GM10266 (cell line): ENCODE data around the gene RBM19.

Experiments used
- DNase-seq: peaks from one replicate; pipeline ENCODE4 v3.0.0; 2012; ENCODE audit errors: extremely low spot score
- TF ChIP-seq, protein P1 (sequence below): IDR thresholded peaks from 2 replicates; pipeline ENCODE4 v1.5.1; 2012; ENCODE audit warnings: mild to moderate bottlenecking, low read depth; ENCODE audit not compliant: control insufficient read depth, insufficient read depth; ENCODE audit errors: missing control alignments

The RBM19 gene

DNA sequence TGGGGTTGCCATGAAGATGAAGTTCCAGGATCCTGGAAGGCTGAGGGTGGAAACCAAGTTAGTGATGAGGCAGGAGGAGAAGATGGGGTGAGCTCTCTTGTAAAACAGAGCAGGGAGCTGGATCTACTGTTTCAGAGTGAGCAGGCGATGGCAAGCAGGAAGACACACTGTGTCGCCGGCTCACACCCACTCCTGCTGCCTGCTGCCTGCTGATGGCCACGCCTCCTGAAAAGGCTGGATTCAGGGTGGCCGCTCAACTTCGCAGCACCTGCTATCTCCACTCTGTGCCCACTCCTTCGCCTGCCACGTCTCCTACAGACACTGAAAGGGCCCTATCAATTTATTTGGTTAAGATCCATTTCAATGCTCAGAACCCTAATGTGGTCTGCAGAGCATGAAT, 96.1 kb downstream of the RBM19 start:
- TF ChIP-seq, protein P1, sequence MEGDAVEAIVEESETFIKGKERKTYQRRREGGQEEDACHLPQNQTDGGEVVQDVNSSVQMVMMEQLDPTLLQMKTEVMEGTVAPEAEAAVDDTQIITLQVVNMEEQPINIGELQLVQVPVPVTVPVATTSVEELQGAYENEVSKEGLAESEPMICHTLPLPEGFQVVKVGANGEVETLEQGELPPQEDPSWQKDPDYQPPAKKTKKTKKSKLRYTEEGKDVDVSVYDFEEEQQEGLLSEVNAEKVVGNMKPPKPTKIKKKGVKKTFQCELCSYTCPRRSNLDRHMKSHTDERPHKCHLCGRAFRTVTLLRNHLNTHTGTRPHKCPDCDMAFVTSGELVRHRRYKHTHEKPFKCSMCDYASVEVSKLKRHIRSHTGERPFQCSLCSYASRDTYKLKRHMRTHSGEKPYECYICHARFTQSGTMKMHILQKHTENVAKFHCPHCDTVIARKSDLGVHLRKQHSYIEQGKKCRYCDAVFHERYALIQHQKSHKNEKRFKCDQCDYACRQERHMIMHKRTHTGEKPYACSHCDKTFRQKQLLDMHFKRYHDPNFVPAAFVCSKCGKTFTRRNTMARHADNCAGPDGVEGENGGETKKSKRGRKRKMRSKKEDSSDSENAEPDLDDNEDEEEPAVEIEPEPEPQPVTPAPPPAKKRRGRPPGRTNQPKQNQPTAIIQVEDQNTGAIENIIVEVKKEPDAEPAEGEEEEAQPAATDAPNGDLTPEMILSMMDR: no peak
- no peak for DNase-seq

- TF ChIP-seq, protein P1: no peak
- DNase-seq: no peak
Measured at GRCh38 chr12:113868365-113868764, 97.8 kb downstream of the RBM19 start.

- no peak for DNase-seq
- TF ChIP-seq, protein P1: no peak
Measured at GRCh38 chr12:113867258-113867657, 98.9 kb downstream of the RBM19 start.

DNA sequence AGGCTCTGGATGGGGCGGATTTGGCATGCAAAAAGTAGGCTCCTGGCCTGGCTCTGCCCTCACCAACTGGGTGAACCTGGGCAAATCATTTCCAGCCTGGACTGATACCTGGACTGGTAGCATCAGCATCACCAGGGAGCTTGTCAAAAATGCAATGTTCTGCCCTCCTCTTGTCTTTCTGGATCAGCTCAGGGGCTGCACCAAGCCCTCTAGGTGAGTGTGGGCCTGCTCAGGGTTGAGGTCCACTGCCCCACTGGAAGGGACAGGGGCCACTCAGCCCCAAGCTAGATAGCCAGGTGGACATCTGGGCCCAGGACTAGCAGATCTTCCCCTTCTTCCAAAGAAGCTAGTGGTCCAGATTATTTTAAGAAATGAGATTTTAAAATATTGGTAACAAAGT, 99.6 kb downstream of the RBM19 start:
- no peak for DNase-seq
- TF ChIP-seq, protein P1: no peak

DNA sequence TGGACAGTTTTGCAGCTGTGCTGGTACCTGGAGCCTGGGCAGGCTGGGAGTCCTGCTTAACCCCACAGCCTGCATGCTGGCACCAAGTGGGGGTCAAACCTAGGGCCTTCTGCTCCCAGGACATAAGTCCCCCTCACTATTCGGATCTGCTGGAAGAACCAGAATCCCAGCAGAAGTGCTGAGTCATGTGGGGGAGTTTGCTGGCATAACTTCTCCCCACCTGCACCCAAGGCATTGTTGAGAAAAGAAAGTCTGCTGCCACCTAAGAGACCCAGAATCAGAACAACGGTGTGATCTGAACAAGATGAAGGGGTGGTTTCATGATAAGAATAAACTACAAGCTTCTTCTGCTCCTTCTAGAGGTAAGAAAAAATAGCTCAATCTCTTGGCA, 102.7 kb downstream of the RBM19 start:
- TF ChIP-seq, protein P1: no peak
- DNase-seq: no peak

- TF ChIP-seq, protein P1: no peak
- peak; percentile 60 for DNase-seq
Measured at GRCh38 chr12:113862590-113863454, 103.3 kb downstream of the RBM19 start.

DNA sequence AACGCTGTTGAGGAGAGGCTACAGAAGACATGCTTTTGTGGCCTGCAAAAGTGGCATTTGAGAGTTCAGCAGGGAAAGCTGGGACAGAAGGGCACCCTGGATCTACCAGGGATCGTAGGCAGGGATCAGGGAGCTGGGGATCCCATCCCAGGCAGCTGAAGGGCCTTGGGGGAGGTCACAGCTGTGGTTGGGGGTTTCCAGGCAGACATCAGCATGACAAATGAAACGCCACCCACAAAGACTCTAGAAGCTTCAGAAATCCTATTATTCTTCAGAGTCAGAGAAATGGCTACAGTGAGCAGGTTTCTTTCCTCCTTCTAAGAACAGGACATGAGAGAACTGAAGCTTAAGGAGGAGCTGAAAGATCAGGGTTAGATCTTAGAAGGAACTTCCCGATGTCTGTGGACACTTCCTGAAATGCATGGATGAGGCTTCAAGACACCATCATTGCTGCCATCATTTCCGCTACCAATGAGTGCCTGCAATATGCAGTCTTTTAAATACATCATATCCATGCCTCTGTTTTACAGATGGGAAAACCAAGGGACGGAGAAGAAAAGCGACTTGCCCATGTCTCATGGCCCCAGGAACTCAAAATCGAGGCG, 104.3 kb downstream of the RBM19 start:
- peak; percentile 43 for DNase-seq
- TF ChIP-seq, protein P1: no peak
